Gastrocnemius medialis (tissue), 4 donors: ENCODE results near the gene CHCHD3. TPM values are rescaled to one million over a fixed set of nuclear protein-coding genes. Genes with fewer than 3 reads are reported as not detected.

ENCODE experiments used
- ATAC-seq, 2 donors: fragments of 150-250 bp; one replicate each; pipeline ENCODE4 v1.9.1; 2016
- DNase-seq, 2 donors: peaks; one replicate each; pipeline ENCODE4 v3.0.0-alpha.2; 2019
- H3K27ac ChIP-seq, 4 donors: fragments of 200-600 bp; sonication (generic); 1 replicate in 1 of 4; 2 replicates in 3 of 4; pipeline ENCODE4 v1.5.1; 2016 to 2018; ENCODE audit warnings: mild to moderate bottlenecking in 2 of 4, moderate library complexity in 1 of 4
- H3K27me3 ChIP-seq, 3 donors: fragments of 200-600 bp; sonication (generic) in 2 of 3; 1 replicate in 1 of 3; 2 replicates in 2 of 3; pipeline versions ENCODE4 v1.5.1 to v1.6.0; 2016 to 2019; ENCODE audit warnings: mild to moderate bottlenecking in 1 of 3, moderate library complexity in 1 of 3
- H3K36me3 ChIP-seq, 2 donors: fragments of 200-600 bp; sonication (generic) in 1 of 2; one replicate each; pipeline ENCODE4 v1.5.1; 2017 to 2018
- H3K4me1 ChIP-seq, 2 donors: fragments of 200-600 bp; sonication (generic) in 1 of 2; one replicate each; pipeline ENCODE4 v1.5.1; 2016 to 2017; ENCODE audit warnings: mild to moderate bottlenecking in 2 of 2
- H3K4me3 ChIP-seq, 4 donors: fragments of 200-600 bp; sonication (generic) in 3 of 4; 1 replicate in 1 of 4; 2 replicates in 3 of 4; pipeline ENCODE4 v1.5.1; 2016 to 2019; ENCODE audit warnings: mild to moderate bottlenecking in 2 of 4
- H3K9me3 ChIP-seq, 3 donors: fragments of 200-600 bp; sonication (generic) in 2 of 3; 1 replicate in 1 of 3; 2 replicates in 2 of 3; pipeline ENCODE4 v1.5.1; 2016 to 2019
- POLR2A ChIP-seq, 2 donors: fragments of 450-650 bp; IDR thresholded peaks; one replicate each; pipeline ENCODE4 v1.6.1; 2017; ENCODE audit warnings: antibody characterized with exemption in 2 of 2, mild to moderate bottlenecking in 2 of 2, moderate library complexity in 2 of 2
- in situ Hi-C, 4 donors: fragments of 200-750 bp; cut with MboI; loops; one replicate each; pipeline versions ENCODE4 v1.15.0 to v1.8.0; 2017; ENCODE audit warnings: low sequenced_read_pairs in 4 of 4
- intact Hi-C: fragments of 100-400 bp; cut with DNase I; formaldehyde crosslinking; loops from one replicate; pipeline ENCODE4 v1.15.1; 2023; ENCODE audit warnings: low total_unique reads
- total RNA-seq, 4 donors: library from RNA; depleted of rRNA; stranded (reverse); fragments of >200 nt; gene quantifications; one replicate each; pipeline versions ENCODE4 v1.1.0 to v1.2.3, GENCODE V29; 2016
- TF ChIP-seq, protein P1 (sequence below), 5 experiments: fragments of 450-650 bp in 3 of 5; fragments of 200-600 bp in 2 of 5; sonication (generic) in 2 of 5; IDR thresholded peaks in 4 of 5; conservative IDR thresholded peaks in 1 of 5; 1 replicate in 4 of 5; 2 replicates in 1 of 5; pipeline ENCODE4 v1.5.1; 2016 to 2019; ENCODE audit warnings: antibody characterized with exemption in 5 of 5, mild to moderate bottlenecking in 3 of 5, moderate library complexity in 3 of 5

Gene CHCHD3
- total RNA-seq, 4 donors from 2014 or later: 110 to 177 (median 131) TPM

GRCh38 chr7:132743974-132744373 is 337.9 kb downstream of the CHCHD3 start:
- H3K36me3 ChIP-seq: no peaks in the 10 kb centered on the region
- no peak overlapping the region for H3K4me3 ChIP-seq
- DNase-seq: no peak
- intact Hi-C loops (no loop called here), in situ Hi-C loops (no loop called here)
- no peak overlapping the region for H3K27ac ChIP-seq
- peaks cover 4 to 6% of the 10 kb centered on the region in 2 donors for H3K4me1 ChIP-seq
- H3K9me3 ChIP-seq: peaks cover 0 to 12% (median 0%) of the 10 kb centered on the region in 3 donors
- TF ChIP-seq POLR2A (IDR thresholded peaks at IDR 0.05): no peak
- TF ChIP-seq, protein P1, sequence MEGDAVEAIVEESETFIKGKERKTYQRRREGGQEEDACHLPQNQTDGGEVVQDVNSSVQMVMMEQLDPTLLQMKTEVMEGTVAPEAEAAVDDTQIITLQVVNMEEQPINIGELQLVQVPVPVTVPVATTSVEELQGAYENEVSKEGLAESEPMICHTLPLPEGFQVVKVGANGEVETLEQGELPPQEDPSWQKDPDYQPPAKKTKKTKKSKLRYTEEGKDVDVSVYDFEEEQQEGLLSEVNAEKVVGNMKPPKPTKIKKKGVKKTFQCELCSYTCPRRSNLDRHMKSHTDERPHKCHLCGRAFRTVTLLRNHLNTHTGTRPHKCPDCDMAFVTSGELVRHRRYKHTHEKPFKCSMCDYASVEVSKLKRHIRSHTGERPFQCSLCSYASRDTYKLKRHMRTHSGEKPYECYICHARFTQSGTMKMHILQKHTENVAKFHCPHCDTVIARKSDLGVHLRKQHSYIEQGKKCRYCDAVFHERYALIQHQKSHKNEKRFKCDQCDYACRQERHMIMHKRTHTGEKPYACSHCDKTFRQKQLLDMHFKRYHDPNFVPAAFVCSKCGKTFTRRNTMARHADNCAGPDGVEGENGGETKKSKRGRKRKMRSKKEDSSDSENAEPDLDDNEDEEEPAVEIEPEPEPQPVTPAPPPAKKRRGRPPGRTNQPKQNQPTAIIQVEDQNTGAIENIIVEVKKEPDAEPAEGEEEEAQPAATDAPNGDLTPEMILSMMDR (IDR thresholded peaks at IDR 0.05 in 4 of 5, conservative IDR thresholded peaks at IDR 0.05 in 1 of 5): no peak
- ATAC-seq: no peak
- no peaks in the 10 kb centered on the region for H3K27me3 ChIP-seq

GRCh38 chr7:132742189-132742612 is 339.7 kb downstream of the CHCHD3 start:
- H3K27ac ChIP-seq: no peak overlapping the region
- H3K36me3 ChIP-seq: no peaks in the 10 kb centered on the region
- TF ChIP-seq, protein P1 (IDR thresholded peaks at IDR 0.05 in 4 of 5, conservative IDR thresholded peaks at IDR 0.05 in 1 of 5): no peak
- TF ChIP-seq POLR2A (IDR thresholded peaks at IDR 0.05): no peak
- intact Hi-C loops (no loop called here), in situ Hi-C loops (no loop called here)
- H3K4me1 ChIP-seq: peaks cover 4 to 6% of the 10 kb centered on the region in 2 donors
- peaks cover 0 to 12% (median 0%) of the 10 kb centered on the region in 3 donors for H3K9me3 ChIP-seq
- no peak for ATAC-seq
- no peaks in the 10 kb centered on the region for H3K27me3 ChIP-seq
- DNase-seq: no peak
- H3K4me3 ChIP-seq: no peak overlapping the region

- Histone ChIP-seq H3K4me1 (peaks cover 4 to 6% of the 10 kb centered on the region in 2 donors), H3K9me3 (peaks cover 0 to 12% (median 0%) of the 10 kb centered on the region in 3 donors), H3K4me3 (no peak overlapping the region), H3K27me3 (no peaks in the 10 kb centered on the region), H3K27ac (no peak overlapping the region), H3K36me3 (no peaks in the 10 kb centered on the region)
- intact Hi-C loops: no loop called here
- TF ChIP-seq, protein P1 (IDR thresholded peaks at IDR 0.05 in 4 of 5, conservative IDR thresholded peaks at IDR 0.05 in 1 of 5): no peak
- no peak for TF ChIP-seq POLR2A (IDR thresholded peaks at IDR 0.05)
- ATAC-seq (no peak), DNase-seq (no peak)
- in situ Hi-C loops: no loop called here
Measured at GRCh38 chr7:132740176-132740575, 341.7 kb downstream of the CHCHD3 start.

DNA sequence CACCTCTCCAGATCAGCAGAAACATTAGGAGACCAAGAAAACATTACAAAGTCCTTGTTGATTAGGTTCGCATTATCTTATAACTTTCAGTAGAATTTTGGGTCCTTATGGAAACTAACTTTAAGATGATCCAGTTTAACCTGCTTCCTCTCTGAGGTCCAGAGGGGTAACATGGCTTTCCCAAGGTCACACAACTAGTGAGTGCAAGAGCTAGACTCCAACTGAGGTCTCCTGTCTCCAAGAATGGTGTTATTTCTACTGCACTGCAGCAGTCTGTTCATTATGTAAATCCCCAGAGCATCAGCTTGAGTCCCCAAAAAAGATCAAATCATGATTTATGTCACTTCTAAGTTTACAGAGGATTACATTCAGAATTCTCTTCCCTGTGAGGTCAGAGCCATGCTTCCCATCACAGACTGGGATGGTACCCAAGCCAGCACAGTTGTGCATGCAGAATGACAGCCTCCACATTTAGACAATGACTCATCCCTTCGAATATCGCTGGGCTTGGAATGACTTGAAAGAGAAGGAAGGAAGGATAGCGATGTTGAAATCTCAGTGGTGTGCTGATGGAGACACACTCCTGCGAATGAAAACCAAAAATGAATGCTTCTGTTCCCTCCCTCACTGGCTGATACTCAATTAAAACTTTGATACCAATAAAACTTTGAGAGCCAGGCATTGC is 342.5 kb downstream of the CHCHD3 start:
- Histone ChIP-seq H3K36me3 (no peaks in the 10 kb centered on the region), H3K27me3 (no peaks in the 10 kb centered on the region), H3K4me1 (peaks cover 4 to 6% of the 10 kb centered on the region in 2 donors), H3K27ac (peak overlapping the region in 1 of 4 donors; percentile 1), H3K4me3 (no peak overlapping the region), H3K9me3 (peaks cover 0 to 12% (median 0%) of the 10 kb centered on the region in 3 donors)
- TF ChIP-seq, protein P1 (IDR thresholded peaks at IDR 0.05 in 4 of 5, conservative IDR thresholded peaks at IDR 0.05 in 1 of 5): no peak
- no peak for TF ChIP-seq POLR2A (IDR thresholded peaks at IDR 0.05)
- DNase-seq: peak; percentile 40 to 64
- in situ Hi-C loops: no loop called here
- ATAC-seq: peak; percentile 100
- intact Hi-C loops: no loop called here
